B cell (primary cell): ENCODE results near the gene ARFGAP2. TPM values are rescaled to one million over a fixed set of nuclear protein-coding genes. Genes with fewer than 3 reads are reported as not detected.
"Not testable (repeated sequence)": the region's sequence is repeated elsewhere in the genome, so short reads cannot be mapped to it uniquely, and the experiment has no call there.

Experiments used
- ATAC-seq: fragments of 200-7000 bp; cut with Tn5 transposase; one replicate; pipeline ENCODE4 v1.10.0; 2021; ENCODE audit warnings: low read depth, mild to moderate bottlenecking, moderate number of reproducible peaks, moderate library complexity
- CTCF ChIA-PET: fragments of 350-600 bp; sonication (Branson Sonifier 250); formaldehyde crosslinking; loops from one replicate; lab custom pipeline; 2021; ENCODE audit warnings: antibody characterized with exemption, inconsistent platforms; lab: Charles Lee
- POLR2A ChIA-PET: fragments of 350-600 bp; sonication (Branson Sonifier 250); formaldehyde crosslinking; loops from one replicate; lab custom pipeline; 2021; ENCODE audit warnings: antibody characterized with exemption; lab: Charles Lee
- DNase-seq: peaks from one replicate; pipeline ENCODE4 v3.0.0; 2013
- H2AFZ ChIP-seq: 2 replicates; pipeline ENCODE4 v1.6.1; 2012; ENCODE audit warnings: mild to moderate bottlenecking, low read depth, low read length; ENCODE audit not compliant: insufficient read depth, poor library complexity, severe bottlenecking
- H3K27ac ChIP-seq, 2 donors: 1 replicate in 1 of 2; 2 replicates in 1 of 2; pipeline ENCODE4 v1.5.1; 2012 to 2013; ENCODE audit warnings: low read length in 2 of 2, mild to moderate bottlenecking in 2 of 2, moderate library complexity in 1 of 2
- H3K27me3 ChIP-seq, 4 experiments: fragments of 200-600 bp in 1 of 4; sonication (generic) in 1 of 4; replicated peaks in 1 of 4; 1 replicate in 2 of 4; 2 replicates in 2 of 4; pipeline versions ENCODE4 v1.6.1 to v1.7.0; 2013 to 2016; ENCODE audit warnings: low read length in 3 of 4, mild to moderate bottlenecking in 2 of 4, mixed read lengths in 1 of 4, moderate library complexity in 1 of 4; ENCODE audit not compliant: insufficient read depth in 4 of 4, control insufficient read depth in 3 of 4; ENCODE audit errors: control extremely low read depth in 1 of 4
- H3K36me3 ChIP-seq, 2 experiments: replicated peaks in 1 of 2; 1 replicate in 1 of 2; 2 replicates in 1 of 2; pipeline versions ENCODE4 v1.6.1 to v1.7.1; 2013; ENCODE audit warnings: low read length in 1 of 2; ENCODE audit not compliant: insufficient read depth in 2 of 2, control insufficient read depth in 1 of 2; ENCODE audit errors: control extremely low read depth in 1 of 2, extremely low read depth in 1 of 2
- H3K4me1 ChIP-seq, 2 donors: fragments of 200-600 bp in 1 of 2; sonication (generic) in 1 of 2; 1 replicate in 1 of 2; 2 replicates in 1 of 2; pipeline versions ENCODE4 v1.5.1 to v1.6.1; 2013 to 2017; ENCODE audit warnings: low read length in 2 of 2; ENCODE audit not compliant: control insufficient read depth in 2 of 2, insufficient read depth in 2 of 2
- H3K4me2 ChIP-seq: replicated peaks from 2 replicates; pipeline ENCODE3; 2012; ENCODE audit warnings: mild to moderate bottlenecking, low read depth, low read length; ENCODE audit not compliant: poor library complexity, severe bottlenecking
- H3K4me3 ChIP-seq, 5 experiments: fragments of 200-600 bp in 1 of 5; sonication (generic) in 1 of 5; 1 replicate in 3 of 5; 2 replicates in 2 of 5; pipeline versions ENCODE4 v1.5.1 to v1.7.0; 2011 to 2016; ENCODE audit warnings: low read length in 4 of 5, mild to moderate bottlenecking in 4 of 5, low read depth in 2 of 5, control low read depth in 1 of 5, moderate library complexity in 1 of 5; ENCODE audit not compliant: insufficient read depth in 1 of 5; ENCODE audit errors: control extremely low read depth in 1 of 5, extremely low read depth in 1 of 5
- H3K79me2 ChIP-seq: fragments of 200-600 bp; sonication (generic); one replicate; pipeline ENCODE4 v1.6.0; 2016; ENCODE audit warnings: low read length; ENCODE audit not compliant: control insufficient read depth, insufficient read depth
- H3K9ac ChIP-seq: fragments of 200-600 bp; sonication (generic); 2 replicates; pipeline ENCODE4 v1.6.1; 2017; ENCODE audit warnings: mild to moderate bottlenecking, low read length, moderate library complexity
- H3K9me3 ChIP-seq, 3 donors: one replicate each; pipeline versions ENCODE4 v1.6.1 to v1.7.1; 2013; ENCODE audit warnings: low read length in 2 of 3; ENCODE audit not compliant: control insufficient read depth in 2 of 3, insufficient read depth in 1 of 3; ENCODE audit errors: control extremely low read depth in 1 of 3
- H4K20me1 ChIP-seq: 2 replicates; pipeline ENCODE4 v1.6.0; 2012; ENCODE audit warnings: mild to moderate bottlenecking, low read length; ENCODE audit not compliant: insufficient read depth, control insufficient read depth, poor library complexity, severe bottlenecking
- H3K27ac Mint-ChIP-seq: one replicate; pipeline ENCODE4 v1.8.0; 2021; ENCODE audit warnings: mixed read lengths
- H3K27me3 Mint-ChIP-seq: one replicate; pipeline ENCODE4 v1.8.0; 2021; ENCODE audit warnings: mixed read lengths
- H3K4me1 Mint-ChIP-seq: one replicate; pipeline ENCODE4 v1.8.0; 2021; ENCODE audit warnings: mixed read lengths
- H3K4me3 Mint-ChIP-seq: one replicate; pipeline ENCODE4 v1.8.0; 2021; ENCODE audit warnings: mixed read lengths
- H3K9me3 Mint-ChIP-seq: one replicate; pipeline ENCODE4 v1.8.0; 2022; ENCODE audit warnings: mixed read lengths; ENCODE audit not compliant: insufficient read depth
- EZH2 ChIP-seq: IDR thresholded peaks from 2 replicates; pipeline ENCODE4 v1.6.1; 2012; ENCODE audit warnings: borderline replicate concordance, low read depth, mild to moderate bottlenecking, moderate library complexity, low read length; ENCODE audit not compliant: insufficient read depth, poor library complexity, severe bottlenecking
- WGBS: methylation state at CpG from one replicate; pipeline ENCODE4 v1.1.5; 2013; ENCODE audit warnings: missing lambda C conversion rate; ENCODE audit not compliant: insufficient coverage; 5-methylcytosine and 5-hydroxymethylcytosine counted together
- intact Hi-C: fragments of 100-400 bp; cut with micrococcal nuclease; formaldehyde crosslinking; loops from one replicate; pipeline ENCODE4 v1.10.0; 2022
- polyA plus RNA-seq: library from polyadenylated mRNA; depleted of rRNA; stranded (reverse); fragments of >200 nt; gene quantifications from 2 replicates; pipeline ENCODE4 v1.2.3, GENCODE V29; 2012
- total RNA-seq, 2 donors: library from RNA; stranded (reverse); fragments of 120-200 nt in 1 of 2; gene quantifications; 1 replicate in 1 of 2; 2 replicates in 1 of 2; pipeline versions ENCODE4 v1.2.3 to v1.2.4, GENCODE V29; 2013 to 2022
- TF ChIP-seq, protein P1 (sequence below): fragments of 200-600 bp; IDR thresholded peaks from one replicate; pipeline ENCODE4 v1.8.0; 2022; ENCODE audit warnings: antibody characterized with exemption, mild to moderate bottlenecking

The ARFGAP2 gene
- total and polyA plus RNA-seq, 2 donors (not counting 1 experiment from before 2014, with no cell fraction given) = 141 to 200 TPM

GRCh38 chr11:47121731-47122130 is 54.9 kb downstream of the ARFGAP2 start:
- no peak overlapping the region for H3K27ac Mint-ChIP-seq
- Histone ChIP-seq H3K4me3 (no peak overlapping the region), H3K4me2 (no peak overlapping the region), H4K20me1 (no peaks in the 10 kb centered on the region), H3K4me1 (no peaks in the 10 kb centered on the region), H3K9me3 (no peaks in the 10 kb centered on the region), H3K36me3 (no peaks in the 10 kb centered on the region), H3K9ac (no peak overlapping the region), H3K27me3 (no peaks in the 10 kb centered on the region), H2AFZ (no peak overlapping the region), H3K79me2 (no peaks in the 10 kb centered on the region), H3K27ac (no peak overlapping the region)
- POLR2A ChIA-PET = no interaction called here
- ATAC-seq (no peak), DNase-seq (no peak)
- no peaks in the 10 kb centered on the region for H3K4me1 Mint-ChIP-seq
- H3K9me3 Mint-ChIP-seq = no peaks in the 10 kb centered on the region
- CTCF ChIA-PET = no interaction called here
- intact Hi-C loops = no loop called here
- no peak overlapping the region for H3K4me3 Mint-ChIP-seq
- WGBS = no CpG with 5 or more reads among the region's 2 CpGs
- H3K27me3 Mint-ChIP-seq = no peaks in the 10 kb centered on the region
- TF ChIP-seq, protein P1, sequence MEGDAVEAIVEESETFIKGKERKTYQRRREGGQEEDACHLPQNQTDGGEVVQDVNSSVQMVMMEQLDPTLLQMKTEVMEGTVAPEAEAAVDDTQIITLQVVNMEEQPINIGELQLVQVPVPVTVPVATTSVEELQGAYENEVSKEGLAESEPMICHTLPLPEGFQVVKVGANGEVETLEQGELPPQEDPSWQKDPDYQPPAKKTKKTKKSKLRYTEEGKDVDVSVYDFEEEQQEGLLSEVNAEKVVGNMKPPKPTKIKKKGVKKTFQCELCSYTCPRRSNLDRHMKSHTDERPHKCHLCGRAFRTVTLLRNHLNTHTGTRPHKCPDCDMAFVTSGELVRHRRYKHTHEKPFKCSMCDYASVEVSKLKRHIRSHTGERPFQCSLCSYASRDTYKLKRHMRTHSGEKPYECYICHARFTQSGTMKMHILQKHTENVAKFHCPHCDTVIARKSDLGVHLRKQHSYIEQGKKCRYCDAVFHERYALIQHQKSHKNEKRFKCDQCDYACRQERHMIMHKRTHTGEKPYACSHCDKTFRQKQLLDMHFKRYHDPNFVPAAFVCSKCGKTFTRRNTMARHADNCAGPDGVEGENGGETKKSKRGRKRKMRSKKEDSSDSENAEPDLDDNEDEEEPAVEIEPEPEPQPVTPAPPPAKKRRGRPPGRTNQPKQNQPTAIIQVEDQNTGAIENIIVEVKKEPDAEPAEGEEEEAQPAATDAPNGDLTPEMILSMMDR = no peak
- TF ChIP-seq EZH2 = no peak

GRCh38 chr11:47121056-47121455 is 55.6 kb downstream of the ARFGAP2 start:
- H4K20me1 ChIP-seq = no peaks in the 10 kb centered on the region
- Mint-ChIP-seq H3K27me3 (no peaks in the 10 kb centered on the region), H3K9me3 (no peaks in the 10 kb centered on the region), H3K4me3 (no peak overlapping the region), H3K4me1 (no peaks in the 10 kb centered on the region), H3K27ac (no peak overlapping the region)
- H3K27me3 ChIP-seq = no peaks in the 10 kb centered on the region
- 100% methylated on average over 1 of the region's 2 CpGs for whole genome bisulfite sequencing
- no peaks in the 10 kb centered on the region for H3K9me3 ChIP-seq
- no peaks in the 10 kb centered on the region for H3K36me3 ChIP-seq
- H3K4me1 ChIP-seq = no peaks in the 10 kb centered on the region
- DNase-seq = no peak
- no peak for ATAC-seq
- H3K4me3 ChIP-seq = no peak overlapping the region
- no peak overlapping the region for H3K27ac ChIP-seq
- TF ChIP-seq, protein P1 = no peak
- no peak for TF ChIP-seq EZH2
- no peak overlapping the region for H2AFZ ChIP-seq
- no peak overlapping the region for H3K9ac ChIP-seq
- no peak overlapping the region for H3K4me2 ChIP-seq
- no peaks in the 10 kb centered on the region for H3K79me2 ChIP-seq
- ChIA-PET CTCF (no interaction called here), POLR2A (no interaction called here)
- intact Hi-C loops = no loop called here

- H3K4me3 Mint-ChIP-seq, H3K4me2 ChIP-seq, H3K36me3 ChIP-seq, POLR2A ChIA-PET, H3K4me3 ChIP-seq, H3K27me3 Mint-ChIP-seq, H3K79me2 ChIP-seq, ATAC-seq, H3K27me3 ChIP-seq, H2AFZ ChIP-seq, H3K4me1 Mint-ChIP-seq, H3K27ac Mint-ChIP-seq, H3K9me3 ChIP-seq, H4K20me1 ChIP-seq, H3K27ac ChIP-seq, DNase-seq, H3K9ac ChIP-seq, intact Hi-C loops, H3K9me3 Mint-ChIP-seq, H3K4me1 ChIP-seq: not testable (repeated sequence)
- CTCF ChIA-PET = interaction anchor here (0.6 kb wide), 1 partner anchor 347 kb away, joined by 3 read pairs; no protein-coding TSS in a partner anchor
- 94% methylated on average over 16 of the region's 20 CpGs for WGBS
Measured at GRCh38 chr11:47118958-47119688, 57.6 kb downstream of the ARFGAP2 start.
